ENCODE data around the gene SOX1.

GRCh38 chr13:112055036-112055914, 11.7 kb upstream of the SOX1 start:
- TF ChIP-seq CTCF (IDR thresholded peaks at IDR 0.05; ENCODE audit: low read length) (no peak), EZH2 (IDR thresholded peaks at IDR 0.05; ENCODE audit: borderline replicate concordance, low read length) (no peak)
